GM10847 (cell line): Measurements from ENCODE around the gene CKLF.

Experiments used
- POLR2A ChIP-seq: IDR thresholded peaks from 2 replicates; pipeline ENCODE4 v1.6.1; 2011; ENCODE audit not compliant: insufficient read length; ENCODE audit errors: extremely low read depth

CKLF gene

DNA sequence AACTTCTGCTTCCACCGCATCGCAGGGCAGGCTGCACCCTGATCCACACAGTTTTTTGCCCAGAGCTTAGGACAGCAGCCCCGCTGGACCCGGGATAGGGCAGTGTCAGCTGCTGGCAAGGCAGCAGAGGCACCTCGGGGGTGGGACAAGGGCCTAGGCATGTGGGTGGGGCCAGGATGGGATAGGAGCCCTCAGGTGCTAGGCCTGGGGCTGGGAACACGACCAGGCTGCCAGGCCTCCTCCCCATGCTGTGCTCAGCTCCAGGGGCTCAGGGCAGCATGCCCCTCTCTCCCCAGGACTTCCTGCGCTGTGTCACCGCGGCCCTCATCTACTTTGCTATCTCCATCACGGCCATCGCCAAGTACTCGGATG, 56.7 kb downstream of the CKLF start:
- no peak for TF ChIP-seq POLR2A

- TF ChIP-seq POLR2A = no peak
Measured at GRCh38 chr16:66610111-66610820, 57.9 kb downstream of the CKLF start.

DNA sequence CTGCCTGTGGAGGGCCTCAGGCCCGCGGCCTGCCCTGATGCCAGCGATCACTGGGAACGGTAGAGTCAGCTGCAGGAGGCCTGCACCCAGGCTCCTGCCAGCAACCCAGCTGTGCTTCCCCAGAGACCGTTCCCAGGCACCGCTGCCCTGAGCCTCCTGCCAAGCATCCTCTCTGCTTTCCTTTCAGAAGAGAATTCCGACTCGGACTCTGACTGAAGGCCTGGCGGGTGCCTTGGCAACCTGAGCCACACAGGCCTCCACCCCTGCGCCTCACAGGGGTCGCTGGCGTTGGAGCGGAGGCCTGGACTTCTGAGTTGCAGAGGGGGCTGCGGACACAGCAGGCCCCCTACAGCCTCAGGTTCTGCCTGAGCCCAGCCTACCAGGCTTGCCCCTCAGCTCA, 60.0 kb downstream of the CKLF start:
- TF ChIP-seq POLR2A = no peak

DNA sequence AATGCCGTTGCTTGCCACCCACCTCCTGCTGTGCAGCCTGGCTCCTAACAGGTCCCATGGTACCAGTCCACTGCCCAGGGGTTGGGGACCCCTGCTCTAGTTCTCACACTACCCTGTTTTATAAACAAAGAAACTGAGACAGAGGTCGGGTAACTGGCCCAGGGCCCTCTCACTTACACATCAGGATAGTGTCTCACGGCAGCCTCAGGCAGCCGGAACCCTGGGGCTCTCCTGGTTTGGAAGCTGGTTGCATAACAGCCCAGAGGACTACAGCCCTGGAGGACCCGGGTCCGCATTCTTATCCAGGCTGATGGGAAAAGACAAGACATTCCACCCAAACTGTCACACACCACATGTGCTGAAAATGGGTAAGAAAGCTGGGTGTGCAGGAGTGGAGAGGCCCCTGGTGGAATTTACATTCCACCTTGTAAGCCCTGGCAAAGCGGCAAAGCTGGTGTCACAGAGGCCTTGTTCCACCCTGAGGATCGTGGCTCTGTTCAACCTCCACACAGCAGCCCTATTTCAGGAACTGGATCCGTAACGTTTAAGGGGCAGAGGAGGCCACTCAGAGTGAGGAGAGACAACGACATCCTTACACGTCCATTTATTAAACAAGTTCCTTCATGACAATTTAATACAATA, 61.9 kb downstream of the CKLF start:
- no peak for TF ChIP-seq POLR2A
